ENCODE measurements around the gene VDAC1. TPM values are rescaled to one million over a fixed set of nuclear protein-coding genes. Genes with fewer than 3 reads are reported as not detected.

The VDAC1 gene
- total RNA-seq, 2 donors from 2014 or later: 37.6 to 65.1 TPM

- WGBS, 2 donors: 62 to 66% methylated on average over 11 to 13 of the region's 13 CpGs
- H3K27me3 ChIP-seq: no peaks in the 10 kb centered on the region
- no peak overlapping the region for H3K4me3 ChIP-seq
- intact Hi-C loops (cut with DNase I): no loop called here
- no peaks in the 10 kb centered on the region for H3K36me3 ChIP-seq (replicated peaks in 1 of 2; ENCODE audit: insufficient read depth in 1 of 2, low read depth in 2 of 2)
- TF ChIP-seq CTCF (IDR thresholded peaks at IDR 0.05): no peak
- no peak for TF ChIP-seq POLR2A (IDR thresholded peaks at IDR 0.05)
- DNase-seq (no peak), ATAC-seq (no peak)
- H3K27ac ChIP-seq: no peak overlapping the region
- H3K9me3 ChIP-seq: no peaks in the 10 kb centered on the region
- peaks cover 3% of the 10 kb centered on the region for H3K4me1 ChIP-seq
These were observed 72.2 kb downstream of the VDAC1 start for GRCh38 chr5:133932441-133933168.

GRCh38 chr5:133931546-133931945, 73.2 kb downstream of the VDAC1 start:
- DNase-seq: no peak
- no peaks in the 10 kb centered on the region for H3K9me3 ChIP-seq
- no peak for ATAC-seq
- no peak overlapping the region for H3K4me3 ChIP-seq
- no peaks in the 10 kb centered on the region for H3K27me3 ChIP-seq
- intact Hi-C loops (cut with DNase I): no loop called here
- H3K4me1 ChIP-seq: peaks cover 8% of the 10 kb centered on the region
- 87 to 94% methylated on average over 5 of the region's 5 CpGs for WGBS, 2 donors
- no peak overlapping the region for H3K27ac ChIP-seq
- TF ChIP-seq POLR2A (IDR thresholded peaks at IDR 0.05) (no peak), CTCF (IDR thresholded peaks at IDR 0.05) (no peak)
- H3K36me3 ChIP-seq (replicated peaks in 1 of 2; ENCODE audit: insufficient read depth in 1 of 2, low read depth in 2 of 2): no peaks in the 10 kb centered on the region

GRCh38 chr5:133930813-133931090, 74.0 kb downstream of the VDAC1 start:
- peaks cover 16% of the 10 kb centered on the region for H3K4me1 ChIP-seq
- no peak overlapping the region for H3K4me3 ChIP-seq
- intact Hi-C loops (cut with DNase I): no loop called here
- no peaks in the 10 kb centered on the region for H3K27me3 ChIP-seq
- no peak for DNase-seq
- WGBS, 2 donors: 39 to 46% methylated on average over 3 of the region's 3 CpGs
- no peak overlapping the region for H3K27ac ChIP-seq
- ATAC-seq: no peak
- no peaks in the 10 kb centered on the region for H3K36me3 ChIP-seq (replicated peaks in 1 of 2; ENCODE audit: insufficient read depth in 1 of 2, low read depth in 2 of 2)
- TF ChIP-seq CTCF (IDR thresholded peaks at IDR 0.05) (no peak), POLR2A (IDR thresholded peaks at IDR 0.05) (no peak)
- H3K9me3 ChIP-seq: no peaks in the 10 kb centered on the region

- Histone ChIP-seq H3K27me3 (no peaks in the 10 kb centered on the region), H3K27ac (no peak overlapping the region), H3K4me3 (no peak overlapping the region), H3K36me3 (replicated peaks in 1 of 2; ENCODE audit: insufficient read depth in 1 of 2, low read depth in 2 of 2) (no peaks in the 10 kb centered on the region), H3K4me1 (peaks cover 20% of the 10 kb centered on the region), H3K9me3 (no peaks in the 10 kb centered on the region)
- no peak for ATAC-seq
- DNase-seq: no peak
- intact Hi-C loops (cut with DNase I): no loop called here
- WGBS, 2 donors: 79 to 86% methylated on average over 15 to 16 of the region's 16 CpGs
- no peak for TF ChIP-seq CTCF (IDR thresholded peaks at IDR 0.05)
- no peak for TF ChIP-seq POLR2A (IDR thresholded peaks at IDR 0.05)
These were observed 74.5 kb downstream of the VDAC1 start for GRCh38 chr5:133930061-133930812.

Data from body of pancreas (tissue), 4 donors.